ENCODE measurements around the gene PTPRN2. TPM values are rescaled to one million over a fixed set of nuclear protein-coding genes. Genes with fewer than 3 reads are reported as not detected.
"Not testable (repeated sequence)": the region's sequence is repeated elsewhere in the genome, so short reads cannot be mapped to it uniquely, and the experiment has no call there.

PTPRN2 gene
- polyA plus RNA-seq, 3 donors from 2014 or later, result 1.9 to 3.7 (median 2.2) TPM

GRCh38 chr7:158055726-158056510 is 531.7 kb downstream of the PTPRN2 start:
- H3K27me3 Mint-ChIP-seq (ENCODE audit: low read depth in 3 of 3), result peaks cover 0 to 4% (median 0%) of the 10 kb centered on the region in 3 donors
- no peaks in the 10 kb centered on the region for H3K4me1 Mint-ChIP-seq
- no peak overlapping the region for H3K27ac Mint-ChIP-seq
- H3K9me3 Mint-ChIP-seq, result no peaks in the 10 kb centered on the region
- H3K36me3 Mint-ChIP-seq, result no peaks in the 10 kb centered on the region
- no peak for DNase-seq
- H3K4me3 Mint-ChIP-seq, result no peak overlapping the region

GRCh38 chr7:158054611-158055010 is 533.0 kb downstream of the PTPRN2 start:
- Mint-ChIP-seq H3K36me3 (no peaks in the 10 kb centered on the region), H3K9me3 (no peaks in the 10 kb centered on the region), H3K27ac (no peak overlapping the region), H3K27me3 (ENCODE audit: low read depth in 3 of 3) (peaks cover 0 to 4% (median 0%) of the 10 kb centered on the region in 3 donors), H3K4me1 (no peaks in the 10 kb centered on the region), H3K4me3 (no peak overlapping the region)
- DNase-seq, result no peak

GRCh38 chr7:158054081-158054480 is 533.5 kb downstream of the PTPRN2 start:
- no peaks in the 10 kb centered on the region for H3K9me3 Mint-ChIP-seq
- no peak overlapping the region for H3K27ac Mint-ChIP-seq
- peaks cover 0 to 4% (median 0%) of the 10 kb centered on the region in 3 donors for H3K27me3 Mint-ChIP-seq (ENCODE audit: low read depth in 3 of 3)
- H3K4me1 Mint-ChIP-seq, result no peaks in the 10 kb centered on the region
- H3K36me3 Mint-ChIP-seq, result no peaks in the 10 kb centered on the region
- H3K4me3 Mint-ChIP-seq, result no peak overlapping the region
- DNase-seq, result no peak

- H3K36me3 Mint-ChIP-seq, result no peaks in the 10 kb centered on the region
- no peak for DNase-seq
Observed at GRCh38 chr7:158053183-158053915, 534.3 kb downstream of the PTPRN2 start.

GRCh38 chr7:158052381-158053060 is 535.1 kb downstream of the PTPRN2 start:
- Mint-ChIP-seq H3K4me1 (no peaks in the 10 kb centered on the region), H3K27me3 (ENCODE audit: low read depth in 3 of 3) (peaks cover 0 to 4% (median 0%) of the 10 kb centered on the region in 3 donors), H3K4me3 (no peak overlapping the region), H3K36me3 (no peaks in the 10 kb centered on the region), H3K27ac (no peak overlapping the region), H3K9me3 (no peaks in the 10 kb centered on the region)
- no peak for DNase-seq

More at GRCh38 chr7:158053183-158053915, 534.3 kb downstream of the PTPRN2 start:
- H3K27me3 Mint-ChIP-seq (ENCODE audit: low read depth in 3 of 3), result peaks cover 0 to 4% (median 0%) of the 10 kb centered on the region in 3 donors
- H3K4me3 Mint-ChIP-seq, result no peak overlapping the region
- no peaks in the 10 kb centered on the region for H3K4me1 Mint-ChIP-seq
- no peaks in the 10 kb centered on the region for H3K9me3 Mint-ChIP-seq
- no peak overlapping the region for H3K27ac Mint-ChIP-seq

GRCh38 chr7:158051776-158052175 is 535.8 kb downstream of the PTPRN2 start:
- no peak for DNase-seq
- no peak overlapping the region for H3K27ac Mint-ChIP-seq
- H3K4me1 Mint-ChIP-seq, result no peaks in the 10 kb centered on the region
- H3K36me3 Mint-ChIP-seq, result no peaks in the 10 kb centered on the region
- no peaks in the 10 kb centered on the region for H3K9me3 Mint-ChIP-seq
- no peak overlapping the region for H3K4me3 Mint-ChIP-seq
- H3K27me3 Mint-ChIP-seq (ENCODE audit: low read depth in 3 of 3), result peaks cover 0 to 4% (median 0%) of the 10 kb centered on the region in 3 donors

GRCh38 chr7:158050978-158051651 is 536.5 kb downstream of the PTPRN2 start:
- no peaks in the 10 kb centered on the region for H3K4me1 Mint-ChIP-seq
- H3K36me3 Mint-ChIP-seq, result no peaks in the 10 kb centered on the region
- H3K27ac Mint-ChIP-seq, result no peak overlapping the region
- no peaks in the 10 kb centered on the region for H3K9me3 Mint-ChIP-seq
- DNase-seq, result no peak
- H3K27me3 Mint-ChIP-seq (ENCODE audit: low read depth in 3 of 3), result peaks cover 0 to 4% (median 0%) of the 10 kb centered on the region in 3 donors
- no peak overlapping the region for H3K4me3 Mint-ChIP-seq

GRCh38 chr7:158050441-158050977 is 537.1 kb downstream of the PTPRN2 start:
- no peak for DNase-seq
- H3K27me3 Mint-ChIP-seq (ENCODE audit: low read depth in 3 of 3), result peaks cover 0 to 4% (median 0%) of the 10 kb centered on the region in 3 donors
- no peaks in the 10 kb centered on the region for H3K9me3 Mint-ChIP-seq
- H3K4me3 Mint-ChIP-seq, result no peak overlapping the region
- H3K4me1 Mint-ChIP-seq, result no peaks in the 10 kb centered on the region
- no peaks in the 10 kb centered on the region for H3K36me3 Mint-ChIP-seq
- no peak overlapping the region for H3K27ac Mint-ChIP-seq

- no peak overlapping the region for H3K4me3 Mint-ChIP-seq
- H3K4me1 Mint-ChIP-seq, result no peaks in the 10 kb centered on the region
- no peak for DNase-seq
- H3K36me3 Mint-ChIP-seq, result no peaks in the 10 kb centered on the region
- H3K27me3 Mint-ChIP-seq (ENCODE audit: low read depth in 3 of 3), result peaks cover 0 to 4% (median 0%) of the 10 kb centered on the region in 3 donors
- H3K9me3 Mint-ChIP-seq, result no peaks in the 10 kb centered on the region
- no peak overlapping the region for H3K27ac Mint-ChIP-seq
Observed at GRCh38 chr7:158049271-158049670, 538.4 kb downstream of the PTPRN2 start.

- H3K36me3 Mint-ChIP-seq, result no peaks in the 10 kb centered on the region
- H3K27ac Mint-ChIP-seq, result no peak overlapping the region
- no peak overlapping the region for H3K4me3 Mint-ChIP-seq
- DNase-seq, result no peak
- H3K9me3 Mint-ChIP-seq, result no peaks in the 10 kb centered on the region
- H3K27me3 Mint-ChIP-seq (ENCODE audit: low read depth in 3 of 3), result peaks cover 0 to 4% (median 0%) of the 10 kb centered on the region in 3 donors
- no peaks in the 10 kb centered on the region for H3K4me1 Mint-ChIP-seq
Observed at GRCh38 chr7:158048569-158048968, 539.1 kb downstream of the PTPRN2 start.

GRCh38 chr7:158047391-158048059 is 540.1 kb downstream of the PTPRN2 start:
- no peak overlapping the region for H3K27ac Mint-ChIP-seq
- H3K4me3 Mint-ChIP-seq, result no peak overlapping the region
- H3K9me3 Mint-ChIP-seq, result no peaks in the 10 kb centered on the region
- H3K4me1 Mint-ChIP-seq, result no peaks in the 10 kb centered on the region
- no peaks in the 10 kb centered on the region for H3K36me3 Mint-ChIP-seq
- H3K27me3 Mint-ChIP-seq (ENCODE audit: low read depth in 3 of 3), result no peaks in the 10 kb centered on the region
- no peak for DNase-seq

- not testable (repeated sequence) for DNase-seq; H3K27ac Mint-ChIP-seq; H3K9me3 Mint-ChIP-seq; H3K4me1 Mint-ChIP-seq; H3K36me3 Mint-ChIP-seq; H3K4me3 Mint-ChIP-seq; H3K27me3 Mint-ChIP-seq (ENCODE audit: low read depth in 3 of 3)
Observed at GRCh38 chr7:158046246-158046645, 541.4 kb downstream of the PTPRN2 start.

GRCh38 chr7:158044482-158044823 is 543.2 kb downstream of the PTPRN2 start:
- no peak overlapping the region for H3K27ac Mint-ChIP-seq
- no peak for DNase-seq
- H3K9me3 Mint-ChIP-seq, result peaks cover 0 to 11% (median 6%) of the 10 kb centered on the region in 6 donors
- H3K4me3 Mint-ChIP-seq, result no peak overlapping the region
- H3K36me3 Mint-ChIP-seq, result peaks cover 0 to 5% (median 3%) of the 10 kb centered on the region in 3 donors
- peaks cover 0 to 6% (median 2%) of the 10 kb centered on the region in 3 donors for H3K27me3 Mint-ChIP-seq (ENCODE audit: low read depth in 3 of 3)
- H3K4me1 Mint-ChIP-seq, result no peaks in the 10 kb centered on the region
